ENCODE results near the gene GALK1. TPM values are rescaled to one million over a fixed set of nuclear protein-coding genes. Genes with fewer than 3 reads are reported as not detected.
"Not testable (repeated sequence)": the region's sequence is repeated elsewhere in the genome, so short reads cannot be mapped to it uniquely, and the experiment has no call there.

Gene GALK1
- total RNA-seq, 4 donors from 2014 or later: 9.3 to 116 (median 30.9) TPM

DNA sequence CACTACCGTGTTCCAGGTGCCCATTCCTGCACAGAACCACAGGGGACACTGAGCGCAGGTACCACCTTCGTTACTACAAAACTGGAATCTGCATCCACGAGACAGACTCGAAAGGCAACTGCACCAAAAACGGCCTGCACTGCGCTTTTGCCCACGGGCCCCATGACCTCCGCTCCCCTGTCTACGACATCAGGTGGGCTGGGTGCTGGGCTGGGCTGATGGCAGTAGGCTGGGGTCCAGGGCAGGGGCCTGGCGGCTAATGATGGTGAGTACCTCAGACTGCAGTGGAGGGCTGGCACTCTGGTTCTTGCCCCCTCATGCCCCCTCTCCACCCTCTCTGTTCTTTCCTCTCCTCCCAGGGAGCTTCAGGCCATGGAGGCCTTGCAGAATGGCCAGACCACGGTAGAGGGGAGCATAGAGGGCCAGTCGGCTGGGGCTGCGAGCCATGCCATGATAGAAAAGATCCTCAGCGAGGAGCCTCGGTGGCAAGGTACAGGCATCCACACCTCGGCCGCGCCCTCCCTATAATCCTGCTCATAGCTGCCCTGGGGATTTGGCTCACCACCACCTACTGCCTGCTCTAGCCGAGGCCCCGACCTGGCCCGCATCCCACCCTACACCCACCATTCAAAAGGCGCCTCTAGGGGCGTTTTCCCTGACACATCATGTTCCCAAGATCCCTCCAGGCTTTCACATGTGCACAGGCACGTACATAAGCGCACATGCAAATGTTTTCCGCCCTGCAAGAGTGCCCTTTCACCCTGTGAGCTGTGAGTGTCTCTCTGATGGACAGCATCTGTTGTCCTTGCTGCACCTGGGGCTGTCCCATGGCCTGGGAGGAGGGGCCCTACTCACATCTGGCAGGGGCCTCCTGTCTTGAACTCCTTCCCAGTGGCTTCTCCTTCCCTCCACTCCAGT, 47.4 kb upstream of the GALK1 start:
- Histone ChIP-seq H3K9me3 (no peaks in the 10 kb centered on the region), H3K4me3 (no peak overlapping the region), H3K27ac (no peak overlapping the region), H3K4me1 (no peaks in the 10 kb centered on the region), H3K36me3 (peaks cover 0 to 21% (median 6%) of the 10 kb centered on the region in 4 donors), H3K27me3 (no peaks in the 10 kb centered on the region)
- intact Hi-C loops (cut with DNase I; ENCODE audit: low total_unique reads): no loop called here
- DNase-seq: no peak
- in situ Hi-C loops (cut with MboI; ENCODE audit: low pct_ligation_motif_present in 1 of 4, low pct_unique_long_range_greater_than_20kb in 1 of 4, low sequenced_read_pairs in 3 of 4): no loop called here
- TF ChIP-seq POLR2AphosphoS5 (IDR thresholded peaks at IDR 0.05): no peak
- TF ChIP-seq, protein P1, sequence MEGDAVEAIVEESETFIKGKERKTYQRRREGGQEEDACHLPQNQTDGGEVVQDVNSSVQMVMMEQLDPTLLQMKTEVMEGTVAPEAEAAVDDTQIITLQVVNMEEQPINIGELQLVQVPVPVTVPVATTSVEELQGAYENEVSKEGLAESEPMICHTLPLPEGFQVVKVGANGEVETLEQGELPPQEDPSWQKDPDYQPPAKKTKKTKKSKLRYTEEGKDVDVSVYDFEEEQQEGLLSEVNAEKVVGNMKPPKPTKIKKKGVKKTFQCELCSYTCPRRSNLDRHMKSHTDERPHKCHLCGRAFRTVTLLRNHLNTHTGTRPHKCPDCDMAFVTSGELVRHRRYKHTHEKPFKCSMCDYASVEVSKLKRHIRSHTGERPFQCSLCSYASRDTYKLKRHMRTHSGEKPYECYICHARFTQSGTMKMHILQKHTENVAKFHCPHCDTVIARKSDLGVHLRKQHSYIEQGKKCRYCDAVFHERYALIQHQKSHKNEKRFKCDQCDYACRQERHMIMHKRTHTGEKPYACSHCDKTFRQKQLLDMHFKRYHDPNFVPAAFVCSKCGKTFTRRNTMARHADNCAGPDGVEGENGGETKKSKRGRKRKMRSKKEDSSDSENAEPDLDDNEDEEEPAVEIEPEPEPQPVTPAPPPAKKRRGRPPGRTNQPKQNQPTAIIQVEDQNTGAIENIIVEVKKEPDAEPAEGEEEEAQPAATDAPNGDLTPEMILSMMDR (IDR thresholded peaks at IDR 0.05): no peak
- no peak for TF ChIP-seq EP300 (IDR thresholded peaks at IDR 0.05; ENCODE audit: low read depth)
- no peak for TF ChIP-seq POLR2A (IDR thresholded peaks at IDR 0.05)
- WGBS, 2 donors (ENCODE audit: low coverage in 1 of 2): 89% methylated on average over 5 to 27 of the region's 27 CpGs

DNA sequence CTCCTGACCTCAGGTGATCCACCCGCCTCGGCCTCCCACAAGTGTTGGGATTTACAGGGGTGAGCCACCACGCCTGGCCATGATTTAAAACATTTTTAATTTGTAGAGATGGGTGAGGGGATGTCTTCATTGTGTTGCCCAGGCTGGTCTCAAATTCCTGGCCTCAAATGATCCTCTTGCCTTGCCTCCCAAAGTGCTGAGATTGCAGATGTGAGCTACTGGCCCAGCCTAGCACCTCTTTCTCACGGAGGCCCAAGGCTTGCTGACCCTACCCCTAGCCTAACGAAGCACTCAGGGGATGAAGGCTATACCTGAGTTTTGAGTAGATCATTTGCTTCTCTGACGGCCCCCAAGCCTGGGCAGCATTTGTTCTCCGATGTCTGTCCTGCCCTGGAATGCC, 46.2 kb upstream of the GALK1 start:
- no peaks in the 10 kb centered on the region for H3K27me3 ChIP-seq
- no peak overlapping the region for H3K4me3 ChIP-seq
- 95% methylated on average over 7 of the region's 7 CpGs; no CpG with 5 or more reads in 1 of the 2 donors for WGBS, 2 donors (ENCODE audit: low coverage in 1 of 2)
- no peak overlapping the region for H3K27ac ChIP-seq
- no peaks in the 10 kb centered on the region for H3K9me3 ChIP-seq
- intact Hi-C loops (cut with DNase I; ENCODE audit: low total_unique reads): no loop called here
- TF ChIP-seq POLR2A (IDR thresholded peaks at IDR 0.05) (no peak), EP300 (IDR thresholded peaks at IDR 0.05; ENCODE audit: low read depth) (no peak), POLR2AphosphoS5 (IDR thresholded peaks at IDR 0.05) (no peak)
- TF ChIP-seq, protein P1 (IDR thresholded peaks at IDR 0.05): no peak
- in situ Hi-C loops (cut with MboI; ENCODE audit: low pct_ligation_motif_present in 1 of 4, low pct_unique_long_range_greater_than_20kb in 1 of 4, low sequenced_read_pairs in 3 of 4): no loop called here
- DNase-seq: no peak
- peaks cover 0 to 21% (median 6%) of the 10 kb centered on the region in 4 donors for H3K36me3 ChIP-seq
- no peaks in the 10 kb centered on the region for H3K4me1 ChIP-seq

DNA sequence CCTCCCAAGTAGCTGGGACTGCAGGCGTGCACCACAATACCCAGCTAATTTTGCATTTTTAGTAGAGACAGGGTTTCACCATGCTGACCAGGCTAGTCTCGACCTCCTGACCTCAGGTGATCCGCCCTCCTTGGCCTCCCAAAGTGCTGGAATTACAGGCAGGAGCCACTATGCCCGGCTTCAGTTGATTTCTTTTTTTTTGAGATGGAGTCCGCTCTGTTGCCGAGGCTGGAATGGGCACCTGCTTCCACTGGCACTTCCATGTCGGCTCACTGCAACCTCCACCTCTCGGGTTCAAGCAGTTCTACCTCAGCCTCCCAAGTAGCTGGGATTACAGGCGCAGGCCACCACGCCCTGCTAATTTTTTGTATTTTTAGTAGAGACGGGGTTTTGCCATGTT, 45.8 kb upstream of the GALK1 start:
- H3K27ac ChIP-seq; H3K9me3 ChIP-seq; H3K27me3 ChIP-seq; H3K4me1 ChIP-seq; DNase-seq; in situ Hi-C loops (cut with MboI; ENCODE audit: low pct_ligation_motif_present in 1 of 4, low pct_unique_long_range_greater_than_20kb in 1 of 4, low sequenced_read_pairs in 3 of 4); intact Hi-C loops (cut with DNase I; ENCODE audit: low total_unique reads); H3K4me3 ChIP-seq: not testable (repeated sequence)
- H3K36me3 ChIP-seq: peaks cover 0 to 17% (median 6%) of the 10 kb centered on the region in 4 donors
- 96 to 100% methylated on average over 4 to 11 of the region's 11 CpGs for WGBS, 2 donors (ENCODE audit: low coverage in 1 of 2)

DNA sequence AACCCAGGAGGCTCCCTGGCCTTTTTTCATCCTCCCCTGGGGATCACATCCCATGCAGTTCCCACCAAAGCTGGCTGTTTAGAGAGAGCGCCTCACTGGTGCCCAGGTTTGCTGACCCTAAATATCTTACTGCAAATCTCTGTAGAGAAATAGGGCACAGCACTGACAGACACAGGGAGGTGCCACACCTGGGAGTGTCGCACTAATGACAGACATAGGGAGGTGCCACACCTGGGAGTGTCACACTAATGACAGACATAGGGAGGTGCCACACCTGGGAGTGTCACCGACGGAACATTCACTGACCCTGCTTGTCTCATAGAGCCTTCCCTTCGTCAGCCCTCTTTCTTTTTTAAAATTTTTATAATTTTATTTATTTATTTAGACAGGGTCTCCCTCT, 45.2 kb upstream of the GALK1 start:
- Histone ChIP-seq H3K4me1 (no peaks in the 10 kb centered on the region), H3K27me3 (no peaks in the 10 kb centered on the region), H3K4me3 (no peak overlapping the region), H3K36me3 (peaks cover 0 to 16% (median 6%) of the 10 kb centered on the region in 4 donors), H3K9me3 (no peaks in the 10 kb centered on the region), H3K27ac (peak overlapping the region in 1 of 4 donors; percentile 44)
- intact Hi-C loops (cut with DNase I; ENCODE audit: low total_unique reads): no loop called here
- 71 to 79% methylated on average over 4 to 5 of the region's 5 CpGs for WGBS, 2 donors (ENCODE audit: low coverage in 1 of 2)
- in situ Hi-C loops (cut with MboI; ENCODE audit: low pct_ligation_motif_present in 1 of 4, low pct_unique_long_range_greater_than_20kb in 1 of 4, low sequenced_read_pairs in 3 of 4): no loop called here
- TF ChIP-seq, protein P1 (IDR thresholded peaks at IDR 0.05): no peak
- TF ChIP-seq POLR2AphosphoS5 (IDR thresholded peaks at IDR 0.05) (peak in 2 of 3 donors; percentile 63 to 73), EP300 (IDR thresholded peaks at IDR 0.05; ENCODE audit: low read depth) (no peak), POLR2A (IDR thresholded peaks at IDR 0.05) (no peak)
- DNase-seq: peak; percentile 70

Measured in transverse colon (tissue), 4 donors.